T-helper 2 cell (primary cell): ENCODE results near the gene TDRD7.

Source experiments
- DNase-seq, 5 experiments: peaks; one replicate each; pipeline versions ENCODE4 v3.0.0 to v3.0.0-alpha.2; 2012 to 2022

The TDRD7 gene

DNA sequence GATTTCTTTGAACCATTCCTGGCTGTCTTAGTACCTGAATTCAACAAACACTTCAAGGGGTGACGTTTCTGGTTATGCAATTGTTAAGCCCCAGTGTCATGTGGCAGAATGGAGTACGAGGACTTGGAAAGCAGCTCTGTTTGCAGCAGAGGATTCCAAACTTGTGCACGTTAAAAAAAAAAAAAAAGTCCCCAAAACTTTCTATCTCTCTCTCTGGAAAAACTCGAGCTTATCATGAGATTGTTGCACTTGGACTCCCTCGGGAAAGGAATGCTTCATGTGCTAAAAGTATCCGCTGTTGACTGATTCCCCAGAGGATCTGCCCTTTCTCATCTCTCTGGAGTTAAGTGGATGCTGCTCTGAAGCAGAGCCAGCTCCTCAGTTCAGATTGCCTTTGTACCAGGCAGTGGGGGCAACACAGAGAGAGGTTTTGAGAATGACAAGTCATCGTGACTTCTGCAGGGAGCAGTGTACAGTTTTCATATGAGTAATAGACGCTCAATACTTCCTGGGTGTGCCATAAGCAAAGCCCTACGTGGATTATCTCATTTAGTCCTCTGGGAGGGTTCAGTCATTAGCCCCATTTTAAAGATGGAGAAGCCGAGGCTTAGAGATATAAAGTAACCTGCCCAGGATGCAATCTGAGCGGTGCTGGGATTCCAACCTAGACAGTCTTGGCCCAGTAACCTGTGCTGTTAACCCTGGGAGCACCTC, 117.6 kb downstream of the TDRD7 start:
- DNase-seq: peak in 1 of 5 experiments; percentile 87

DNA sequence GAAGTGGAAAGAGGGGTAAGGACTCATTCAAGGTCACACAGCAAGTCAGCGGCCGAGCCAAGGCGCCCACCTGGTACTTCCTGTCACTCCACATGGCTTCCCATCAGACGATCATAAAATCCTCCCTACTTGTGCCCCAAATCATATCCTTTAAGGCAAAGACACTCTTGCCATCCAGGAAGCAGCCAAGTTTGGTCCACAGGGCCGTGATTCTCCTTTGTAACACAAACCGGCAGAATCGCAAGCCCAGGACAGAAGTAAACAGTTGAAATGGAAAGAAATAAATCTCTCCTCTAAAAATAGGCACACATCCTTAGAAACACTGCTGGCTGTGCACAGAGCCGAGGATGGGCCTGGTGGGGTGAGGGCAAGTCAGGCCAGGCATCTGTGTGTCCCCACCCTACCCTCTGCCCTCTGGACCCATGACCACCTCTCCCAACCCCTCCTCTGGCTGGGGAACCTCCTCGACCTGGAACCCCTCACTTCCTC, 120.0 kb downstream of the TDRD7 start:
- DNase-seq: no peak

DNA sequence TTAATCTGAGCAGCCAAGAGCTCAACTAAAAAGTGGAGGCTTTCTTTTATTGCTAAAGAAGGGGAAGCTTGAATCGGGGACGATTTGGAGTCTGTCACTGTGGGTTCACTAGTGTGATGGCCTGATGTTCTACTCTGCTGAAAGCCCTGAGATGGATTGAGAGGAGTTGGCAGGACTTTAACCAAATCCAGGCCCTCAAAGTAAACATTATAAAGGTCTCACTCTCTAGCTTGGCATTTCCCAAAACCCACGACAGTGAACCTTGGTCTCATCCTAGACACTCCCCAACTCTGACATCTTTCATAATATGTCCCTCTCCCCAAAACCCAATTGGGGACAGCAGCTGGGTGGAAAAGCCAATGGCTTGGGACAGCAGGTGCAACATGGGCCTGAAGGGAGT, 122.3 kb downstream of the TDRD7 start:
- DNase-seq: no peak

DNA sequence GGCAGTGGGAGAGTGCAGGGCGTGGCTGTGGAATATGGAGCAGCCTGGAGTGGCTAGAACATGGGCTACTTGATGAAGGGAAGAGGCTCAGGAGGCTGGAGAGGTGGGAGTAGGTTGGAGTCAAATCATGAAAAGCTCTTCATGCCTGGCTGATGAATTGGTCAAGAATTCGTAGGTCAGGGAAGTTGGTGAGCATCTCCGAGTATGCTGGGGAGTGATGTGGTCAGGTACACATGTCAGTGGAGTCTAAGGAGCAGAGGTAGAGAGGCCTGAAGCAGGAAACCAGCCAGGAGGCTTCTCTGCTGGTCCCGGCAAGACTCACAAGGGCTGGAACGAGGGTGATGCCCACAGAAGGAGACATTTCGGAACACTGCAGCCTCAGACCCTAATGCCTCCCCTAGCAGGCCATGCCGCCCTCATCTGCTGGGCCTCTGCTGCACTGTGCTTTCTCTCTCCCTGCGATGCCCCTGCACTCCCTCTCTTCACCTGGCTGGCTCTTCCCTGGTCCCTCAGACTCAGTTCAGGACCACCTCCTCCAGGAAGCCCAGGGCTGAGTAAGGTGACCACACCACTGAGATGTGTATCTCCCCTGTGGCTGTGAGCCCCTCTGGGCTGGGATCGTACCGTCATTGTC, 123.2 kb downstream of the TDRD7 start:
- no peak for DNase-seq

DNA sequence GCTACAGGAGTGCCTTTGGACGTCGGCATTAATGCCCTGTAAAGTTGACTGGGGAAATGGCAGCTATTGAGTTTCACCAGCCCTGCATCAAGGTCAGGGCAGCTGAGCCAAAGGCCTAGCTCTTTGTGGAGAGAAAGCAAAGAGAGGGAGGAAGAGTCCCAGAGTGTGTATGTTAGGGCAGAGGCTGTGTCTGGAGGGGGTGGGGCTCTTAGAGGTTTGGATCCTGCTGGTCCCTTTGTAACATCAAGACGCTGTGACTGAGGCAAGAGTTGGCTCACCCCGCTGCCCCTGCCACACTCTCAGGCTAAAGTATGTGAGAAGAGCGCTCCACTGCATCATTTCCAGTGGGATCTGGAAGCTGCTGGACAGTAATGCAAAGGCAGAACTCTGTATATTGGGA, 123.9 kb downstream of the TDRD7 start:
- DNase-seq: no peak

- no peak for DNase-seq
Observed at GRCh38 chr9:97536480-97536879, 124.6 kb downstream of the TDRD7 start.

DNA sequence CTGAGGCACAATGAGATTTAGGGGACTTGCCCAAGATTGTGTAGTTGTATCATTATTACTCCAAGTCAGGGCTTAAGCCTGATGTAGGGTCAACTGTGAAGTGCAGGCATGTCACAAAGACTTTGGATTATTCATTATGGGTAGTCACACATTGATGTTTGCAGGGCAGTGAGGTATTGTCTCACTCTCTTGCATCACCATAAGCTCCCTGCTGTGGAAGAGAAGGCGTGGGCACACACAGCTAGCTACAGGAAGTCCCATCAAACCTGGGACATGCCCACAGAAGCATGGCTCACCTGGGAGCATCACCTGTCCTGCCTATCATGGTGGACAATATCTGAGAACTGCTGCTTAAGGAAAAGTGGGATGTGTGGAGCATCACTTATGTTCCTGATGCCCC, 131.7 kb downstream of the TDRD7 start:
- no peak for DNase-seq

- DNase-seq: no peak
Observed at GRCh38 chr9:97545486-97545885, 133.6 kb downstream of the TDRD7 start.
